Nucleus accumbens (tissue), 56 donors: ENCODE data around the gene SYTL3.
A peak's percentile ranks its signal among the peaks of the same experiment; 100 is the strongest.
"Not testable (repeated sequence)": the region's sequence is repeated elsewhere in the genome, so short reads cannot be mapped to it uniquely, and the experiment has no call there.

ENCODE experiments used
- DNase-seq, 56 donors: peaks; one replicate each; lab custom pipeline; 2025; lab: John Stamatoyannopoulos, UW

SYTL3 gene

GRCh38 chr6:158649289-158650143, at the start of gene SYTL3:
Gene SYTL3, plus strand, starts transcription at chr6:158650054. Its CDS starts 13,215 bp downstream, at chr6:158663269.
- DNase-seq = peak in 12 of 56 donors; percentile 7 to 39 (median 16)

GRCh38 chr6:158603261-158604047, 46.4 kb upstream of the SYTL3 start:
- DNase-seq = no peak

- DNase-seq = no peak
Observed at GRCh38 chr6:158604048-158604406, 45.8 kb upstream of the SYTL3 start.

- peak in 39 of 56 donors; percentile 6 to 81 (median 49) for DNase-seq
Observed at GRCh38 chr6:158605266-158605878, 44.5 kb upstream of the SYTL3 start.

- DNase-seq = not testable (repeated sequence)
Observed at GRCh38 chr6:158606011-158606410, 43.8 kb upstream of the SYTL3 start.

- no peak for DNase-seq
Observed at GRCh38 chr6:158606935-158607334, 42.9 kb upstream of the SYTL3 start.

GRCh38 chr6:158607411-158608170, 42.3 kb upstream of the SYTL3 start:
- DNase-seq = no peak

GRCh38 chr6:158608221-158608620, 41.6 kb upstream of the SYTL3 start:
- no peak for DNase-seq

GRCh38 chr6:158609455-158610155, 40.2 kb upstream of the SYTL3 start:
- no peak for DNase-seq

- no peak for DNase-seq
Observed at GRCh38 chr6:158610319-158610968, 39.4 kb upstream of the SYTL3 start.

GRCh38 chr6:158611039-158611438, 38.8 kb upstream of the SYTL3 start:
- no peak for DNase-seq

GRCh38 chr6:158611541-158612370, 38.1 kb upstream of the SYTL3 start:
- peak in 9 of 56 donors; percentile 3 to 50 (median 18) for DNase-seq

GRCh38 chr6:158614606-158615005, 35.2 kb upstream of the SYTL3 start:
- DNase-seq = not testable (repeated sequence)

- DNase-seq = not testable (repeated sequence)
Observed at GRCh38 chr6:158618289-158618688, 31.6 kb upstream of the SYTL3 start.

- no peak for DNase-seq
Observed at GRCh38 chr6:158619922-158620801, 29.7 kb upstream of the SYTL3 start.

GRCh38 chr6:158620963-158621693, 28.7 kb upstream of the SYTL3 start:
- DNase-seq = no peak
